GM10266 (cell line): ENCODE results near the gene TMEM185B.

Experiments
- DNase-seq: peaks from one replicate; pipeline ENCODE4 v3.0.0; 2012; ENCODE audit errors: extremely low spot score
- TF ChIP-seq, protein P1 (sequence below): IDR thresholded peaks from 2 replicates; pipeline ENCODE4 v1.5.1; 2012; ENCODE audit warnings: mild to moderate bottlenecking, low read depth; ENCODE audit not compliant: control insufficient read depth, insufficient read depth; ENCODE audit errors: missing control alignments

The TMEM185B gene

DNA sequence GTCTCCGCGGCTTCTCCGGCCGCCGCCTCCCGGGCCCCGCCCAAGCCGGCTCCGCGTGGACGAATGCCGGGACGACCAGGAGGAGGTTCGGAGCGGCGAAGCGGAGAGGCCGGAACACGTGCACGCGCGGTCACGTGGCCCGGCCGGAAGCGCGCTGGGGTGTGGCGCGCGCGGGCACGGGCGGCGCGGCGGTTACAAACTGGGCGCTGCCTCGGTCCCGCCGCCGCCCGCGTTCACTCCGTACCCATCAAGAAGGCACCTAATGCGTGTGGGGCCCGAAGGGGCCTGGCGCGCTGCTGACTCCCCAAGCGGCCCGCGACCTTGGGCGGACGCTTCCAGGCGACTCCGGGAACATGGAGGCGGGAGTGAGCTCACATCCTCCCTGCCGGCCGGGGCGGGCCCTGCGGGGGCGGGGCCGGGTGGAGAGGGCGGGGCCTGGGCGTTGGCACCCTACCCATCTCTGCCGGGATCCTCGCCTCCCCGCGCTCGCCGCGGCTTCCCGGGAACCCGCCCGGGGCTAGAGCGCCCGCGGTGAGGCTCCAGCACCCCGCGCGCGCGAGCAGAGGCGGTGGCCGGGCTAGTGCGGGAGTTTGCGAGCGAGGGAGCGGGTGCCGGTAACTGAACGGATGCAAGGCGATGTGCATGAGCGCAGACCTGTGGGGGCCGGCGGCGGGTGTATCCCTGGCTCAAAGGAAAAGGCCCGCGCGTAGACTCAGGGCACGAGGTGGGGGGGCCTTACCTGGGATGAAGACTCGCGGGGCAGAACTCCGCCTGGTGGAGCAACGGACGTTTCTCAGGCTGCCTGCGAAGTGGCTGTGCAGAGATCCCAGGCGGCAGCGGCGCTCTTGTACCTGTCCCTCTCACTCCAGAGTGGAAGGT is at the start of gene TMEM185B:
TSS of gene TMEM185B (minus strand) at position 367 of the 879 bp plus-strand sequence. CDS start 424 bp downstream, outside the sequence.
- TF ChIP-seq, protein P1, sequence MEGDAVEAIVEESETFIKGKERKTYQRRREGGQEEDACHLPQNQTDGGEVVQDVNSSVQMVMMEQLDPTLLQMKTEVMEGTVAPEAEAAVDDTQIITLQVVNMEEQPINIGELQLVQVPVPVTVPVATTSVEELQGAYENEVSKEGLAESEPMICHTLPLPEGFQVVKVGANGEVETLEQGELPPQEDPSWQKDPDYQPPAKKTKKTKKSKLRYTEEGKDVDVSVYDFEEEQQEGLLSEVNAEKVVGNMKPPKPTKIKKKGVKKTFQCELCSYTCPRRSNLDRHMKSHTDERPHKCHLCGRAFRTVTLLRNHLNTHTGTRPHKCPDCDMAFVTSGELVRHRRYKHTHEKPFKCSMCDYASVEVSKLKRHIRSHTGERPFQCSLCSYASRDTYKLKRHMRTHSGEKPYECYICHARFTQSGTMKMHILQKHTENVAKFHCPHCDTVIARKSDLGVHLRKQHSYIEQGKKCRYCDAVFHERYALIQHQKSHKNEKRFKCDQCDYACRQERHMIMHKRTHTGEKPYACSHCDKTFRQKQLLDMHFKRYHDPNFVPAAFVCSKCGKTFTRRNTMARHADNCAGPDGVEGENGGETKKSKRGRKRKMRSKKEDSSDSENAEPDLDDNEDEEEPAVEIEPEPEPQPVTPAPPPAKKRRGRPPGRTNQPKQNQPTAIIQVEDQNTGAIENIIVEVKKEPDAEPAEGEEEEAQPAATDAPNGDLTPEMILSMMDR = peak; percentile 28
- DNase-seq = peak; percentile 97

DNA sequence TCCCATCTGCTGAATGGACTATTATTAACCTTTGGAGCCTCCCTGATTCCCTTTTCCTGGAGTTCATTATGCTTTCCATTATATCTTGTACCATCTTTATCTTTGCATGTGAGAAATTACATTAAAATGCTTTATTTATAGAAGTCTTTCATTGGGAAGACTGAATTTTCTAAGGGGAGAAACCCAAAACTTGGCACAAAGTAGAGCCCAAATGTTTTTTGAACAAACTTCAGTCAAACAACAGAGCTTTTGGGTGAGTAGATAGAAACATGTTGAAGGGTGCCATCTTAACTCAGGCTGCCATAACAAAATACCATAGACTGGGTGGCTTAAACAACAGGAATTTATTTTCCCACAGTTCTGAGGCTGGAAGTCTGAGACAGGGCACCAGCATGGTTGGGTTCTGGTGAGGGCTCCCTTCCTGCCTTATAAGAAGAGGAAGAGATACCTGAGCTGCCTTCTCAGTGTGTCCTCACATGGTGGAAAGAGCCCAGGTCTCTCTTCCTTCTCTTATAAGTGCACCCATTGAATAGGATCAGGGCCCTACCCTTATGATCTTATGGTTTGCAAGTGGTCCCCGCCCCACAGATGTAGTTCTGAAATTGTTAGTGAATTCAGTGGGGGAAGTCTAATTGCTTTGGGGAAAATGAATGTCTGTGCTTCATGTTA is 48.6 kb upstream of the TMEM185B start:
- DNase-seq = no peak
- TF ChIP-seq, protein P1 = no peak

DNA sequence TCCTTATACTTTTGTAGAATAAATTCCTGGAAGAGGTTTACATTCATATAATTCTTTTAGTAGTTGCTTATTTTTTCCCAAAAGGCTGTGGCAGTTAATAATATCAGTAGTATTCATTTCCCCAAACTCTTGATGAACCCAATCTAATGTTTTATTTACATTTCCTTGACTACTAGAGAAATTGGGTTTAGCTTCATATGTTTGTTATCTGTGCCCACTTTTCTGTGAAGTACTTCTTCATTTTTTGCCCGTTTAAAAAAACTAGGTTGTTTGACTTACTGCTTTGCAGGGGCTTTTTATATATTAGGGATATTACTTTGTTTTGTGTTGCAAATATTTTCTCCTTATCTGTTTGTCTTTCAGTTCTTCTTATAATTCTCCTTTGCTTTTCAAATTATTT is 46.6 kb upstream of the TMEM185B start:
- TF ChIP-seq, protein P1 = no peak
- DNase-seq = no peak

DNA sequence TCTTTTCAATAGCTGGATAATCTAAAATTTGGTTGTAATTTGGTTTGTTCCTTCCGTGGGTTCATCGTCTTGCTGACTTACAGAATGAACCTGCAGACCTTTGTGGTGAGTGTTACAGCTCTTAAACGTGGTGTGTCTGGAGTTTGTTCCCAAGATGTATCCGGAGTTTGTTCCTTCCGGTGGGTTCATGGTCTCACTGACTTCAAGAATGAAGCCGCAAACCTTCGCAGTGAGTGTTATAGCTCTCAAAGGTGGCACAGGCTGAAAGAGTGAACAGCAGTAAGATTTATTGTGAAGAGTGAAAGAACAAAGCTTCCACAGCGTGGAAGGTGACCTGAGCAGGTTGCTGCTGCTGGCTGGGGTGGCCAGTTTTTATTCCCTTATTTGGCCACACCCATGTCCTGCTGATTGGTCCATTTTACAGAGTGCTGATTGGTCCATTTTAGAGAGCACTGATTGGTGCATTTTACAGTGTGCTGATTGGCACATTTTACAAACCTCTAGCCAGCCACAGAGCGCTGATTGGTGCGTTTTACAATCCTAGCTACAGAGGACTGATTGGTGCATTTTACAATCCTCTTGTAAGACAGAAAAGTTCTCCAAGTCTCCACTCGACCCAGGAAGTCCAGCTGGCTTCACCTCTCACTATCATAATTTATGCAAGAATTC is 46.0 kb upstream of the TMEM185B start:
- no peak for DNase-seq
- TF ChIP-seq, protein P1 = no peak

DNA sequence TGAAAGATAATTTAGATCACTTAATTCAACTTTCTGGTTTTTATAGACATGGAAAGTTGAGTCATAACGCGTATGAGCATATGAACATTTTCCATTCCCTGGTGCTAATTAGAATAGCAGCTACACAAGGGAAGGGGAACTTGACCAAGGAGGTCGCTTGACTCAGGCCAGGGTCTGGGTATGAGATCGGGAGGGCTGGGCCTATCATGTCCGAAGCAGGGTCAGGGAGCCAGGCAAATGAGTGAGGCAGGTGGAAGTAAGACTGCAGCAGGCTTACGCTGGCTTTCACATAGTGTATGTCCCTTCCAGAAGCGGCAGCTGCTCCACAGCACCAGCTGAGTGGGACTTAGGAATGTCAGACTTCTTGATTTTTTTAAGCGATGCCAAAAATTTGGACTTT is 44.1 kb upstream of the TMEM185B start:
- DNase-seq = no peak
- TF ChIP-seq, protein P1 = no peak

DNA sequence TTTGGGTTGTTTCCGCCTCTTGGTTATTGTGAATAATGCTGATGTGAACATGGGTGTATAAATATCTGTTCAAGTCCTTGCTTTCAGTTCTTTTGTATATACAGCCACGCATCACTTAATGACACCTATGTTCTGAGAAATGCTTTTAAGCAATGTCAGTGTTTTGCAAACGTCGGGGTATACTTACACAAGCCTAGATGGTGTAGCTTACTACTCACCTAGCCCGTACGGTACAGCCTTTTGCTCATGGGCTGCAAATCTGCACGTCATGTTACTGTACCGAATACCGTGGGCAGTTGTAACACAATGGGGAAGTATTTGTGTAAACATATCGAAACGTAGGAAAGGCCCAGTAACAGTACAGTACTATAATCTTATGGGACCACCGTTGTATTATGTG is 41.8 kb upstream of the TMEM185B start:
- TF ChIP-seq, protein P1 = no peak
- no peak for DNase-seq
